ENCODE measurements around the gene PARVA. TPM values are rescaled to one million over a fixed set of nuclear protein-coding genes. Genes with fewer than 3 reads are reported as not detected.

The PARVA gene
- total and polyA plus RNA-seq, 4 donors = 3.1 to 11.7 (median 11.2) TPM

DNA sequence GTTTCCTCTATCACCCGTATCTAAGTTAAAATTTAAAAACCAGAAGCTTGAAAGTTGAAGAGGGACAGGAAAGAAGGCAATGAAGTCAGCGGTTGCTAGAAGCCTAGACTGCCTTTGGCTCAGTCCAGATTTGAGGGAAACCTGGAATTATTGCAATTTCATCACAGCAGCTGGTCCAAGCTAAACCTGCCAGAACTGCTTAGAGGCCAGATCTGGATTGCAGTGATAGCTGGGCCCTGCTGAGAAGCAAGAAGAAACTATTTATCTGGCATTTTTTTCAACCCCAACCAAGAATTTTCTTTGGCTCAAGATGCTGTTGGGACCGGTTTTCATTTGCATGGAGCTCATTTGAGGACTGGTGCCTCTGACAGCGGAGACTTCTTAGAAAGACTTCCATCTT lies 175.3 kb downstream of the PARVA start:
- Histone ChIP-seq H3K4me1 (ENCODE audit: control insufficient read depth in 4 of 4, insufficient read depth in 4 of 4, low read length in 3 of 4) (no peaks in the 10 kb centered on the region), H3K36me3 (ENCODE audit: control insufficient read depth in 4 of 4, insufficient read depth in 3 of 4, low read depth in 1 of 4, low read length in 3 of 4) (no peaks in the 10 kb centered on the region), H3K9ac (ENCODE audit: low read depth in 1 of 2, low read length in 2 of 2) (no peak overlapping the region), H3K27me3 (ENCODE audit: control insufficient read depth in 4 of 4, insufficient read depth in 4 of 4, low read length in 3 of 4) (no peaks in the 10 kb centered on the region), H3K4me3 (ENCODE audit: low read depth in 1 of 3, low read length in 3 of 3) (no peak overlapping the region), H3K9me3 (ENCODE audit: control insufficient read depth in 4 of 4, low read length in 3 of 4) (peaks cover 0 to 3% (median 0%) of the 10 kb centered on the region in 4 donors), H3K27ac (ENCODE audit: low read depth in 1 of 2, low read length in 2 of 2) (no peak overlapping the region)
- TF ChIP-seq JUND (IDR thresholded peaks at IDR 0.05) = no peak
- TF ChIP-seq, protein P1, sequence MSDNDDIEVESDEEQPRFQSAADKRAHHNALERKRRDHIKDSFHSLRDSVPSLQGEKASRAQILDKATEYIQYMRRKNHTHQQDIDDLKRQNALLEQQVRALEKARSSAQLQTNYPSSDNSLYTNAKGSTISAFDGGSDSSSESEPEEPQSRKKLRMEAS (IDR thresholded peaks at IDR 0.05) = no peak
- TF ChIP-seq HNF4G (IDR thresholded peaks at IDR 0.05) = no peak
- no peak for TF ChIP-seq YY1 (IDR thresholded peaks at IDR 0.05)
- no peak for TF ChIP-seq GABPA (IDR thresholded peaks at IDR 0.05 in 1 of 2, conservative IDR thresholded peaks at IDR 0.05 in 1 of 2)
- no peak for TF ChIP-seq RAD21 (IDR thresholded peaks at IDR 0.05)
- TF ChIP-seq REST (IDR thresholded peaks at IDR 0.05) = no peak
- TF ChIP-seq SP1 (IDR thresholded peaks at IDR 0.05) = no peak
- TF ChIP-seq EGR1 (IDR thresholded peaks at IDR 0.05; ENCODE audit: low read depth in 2 of 2) = no peak
- no peak for DNase-seq (ENCODE audit: low spot score)
- WGBS = 91% methylated on average over 4 of the region's 4 CpGs

GRCh38 chr11:12554122-12554521 lies 176.8 kb downstream of the PARVA start:
- H3K27ac ChIP-seq (ENCODE audit: low read depth in 1 of 2, low read length in 2 of 2) = no peak overlapping the region
- no peak overlapping the region for H3K9ac ChIP-seq (ENCODE audit: low read depth in 1 of 2, low read length in 2 of 2)
- no peak overlapping the region for H3K4me3 ChIP-seq (ENCODE audit: low read depth in 1 of 3, low read length in 3 of 3)
- H3K9me3 ChIP-seq (ENCODE audit: control insufficient read depth in 4 of 4, low read length in 3 of 4) = peaks cover 0 to 3% (median 0%) of the 10 kb centered on the region in 4 donors
- no peaks in the 10 kb centered on the region for H3K27me3 ChIP-seq (ENCODE audit: control insufficient read depth in 4 of 4, insufficient read depth in 4 of 4, low read length in 3 of 4)
- H3K4me1 ChIP-seq (ENCODE audit: control insufficient read depth in 4 of 4, insufficient read depth in 4 of 4, low read length in 3 of 4) = no peaks in the 10 kb centered on the region
- TF ChIP-seq TAF1 (conservative IDR thresholded peaks at IDR 0.05) (no peak), SP1 (IDR thresholded peaks at IDR 0.05) (no peak), RAD21 (IDR thresholded peaks at IDR 0.05) (no peak), JUND (IDR thresholded peaks at IDR 0.05) (no peak), HNF4A (conservative IDR thresholded peaks at IDR 0.05) (no peak), REST (IDR thresholded peaks at IDR 0.05) (no peak), FOXA2 (IDR thresholded peaks at IDR 0.05) (no peak), FOXA1 (IDR thresholded peaks at IDR 0.05) (no peak), GABPA (IDR thresholded peaks at IDR 0.05 in 1 of 2, conservative IDR thresholded peaks at IDR 0.05 in 1 of 2) (no peak), YY1 (IDR thresholded peaks at IDR 0.05) (no peak), RXRA (IDR thresholded peaks at IDR 0.05) (no peak)
- TF ChIP-seq, protein P2, sequence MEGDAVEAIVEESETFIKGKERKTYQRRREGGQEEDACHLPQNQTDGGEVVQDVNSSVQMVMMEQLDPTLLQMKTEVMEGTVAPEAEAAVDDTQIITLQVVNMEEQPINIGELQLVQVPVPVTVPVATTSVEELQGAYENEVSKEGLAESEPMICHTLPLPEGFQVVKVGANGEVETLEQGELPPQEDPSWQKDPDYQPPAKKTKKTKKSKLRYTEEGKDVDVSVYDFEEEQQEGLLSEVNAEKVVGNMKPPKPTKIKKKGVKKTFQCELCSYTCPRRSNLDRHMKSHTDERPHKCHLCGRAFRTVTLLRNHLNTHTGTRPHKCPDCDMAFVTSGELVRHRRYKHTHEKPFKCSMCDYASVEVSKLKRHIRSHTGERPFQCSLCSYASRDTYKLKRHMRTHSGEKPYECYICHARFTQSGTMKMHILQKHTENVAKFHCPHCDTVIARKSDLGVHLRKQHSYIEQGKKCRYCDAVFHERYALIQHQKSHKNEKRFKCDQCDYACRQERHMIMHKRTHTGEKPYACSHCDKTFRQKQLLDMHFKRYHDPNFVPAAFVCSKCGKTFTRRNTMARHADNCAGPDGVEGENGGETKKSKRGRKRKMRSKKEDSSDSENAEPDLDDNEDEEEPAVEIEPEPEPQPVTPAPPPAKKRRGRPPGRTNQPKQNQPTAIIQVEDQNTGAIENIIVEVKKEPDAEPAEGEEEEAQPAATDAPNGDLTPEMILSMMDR (IDR thresholded peaks at IDR 0.05; ENCODE audit: low read depth, low read length, missing input control) = no peak
- TF ChIP-seq, protein P1 (IDR thresholded peaks at IDR 0.05) = no peak
- TF ChIP-seq, protein P3, sequence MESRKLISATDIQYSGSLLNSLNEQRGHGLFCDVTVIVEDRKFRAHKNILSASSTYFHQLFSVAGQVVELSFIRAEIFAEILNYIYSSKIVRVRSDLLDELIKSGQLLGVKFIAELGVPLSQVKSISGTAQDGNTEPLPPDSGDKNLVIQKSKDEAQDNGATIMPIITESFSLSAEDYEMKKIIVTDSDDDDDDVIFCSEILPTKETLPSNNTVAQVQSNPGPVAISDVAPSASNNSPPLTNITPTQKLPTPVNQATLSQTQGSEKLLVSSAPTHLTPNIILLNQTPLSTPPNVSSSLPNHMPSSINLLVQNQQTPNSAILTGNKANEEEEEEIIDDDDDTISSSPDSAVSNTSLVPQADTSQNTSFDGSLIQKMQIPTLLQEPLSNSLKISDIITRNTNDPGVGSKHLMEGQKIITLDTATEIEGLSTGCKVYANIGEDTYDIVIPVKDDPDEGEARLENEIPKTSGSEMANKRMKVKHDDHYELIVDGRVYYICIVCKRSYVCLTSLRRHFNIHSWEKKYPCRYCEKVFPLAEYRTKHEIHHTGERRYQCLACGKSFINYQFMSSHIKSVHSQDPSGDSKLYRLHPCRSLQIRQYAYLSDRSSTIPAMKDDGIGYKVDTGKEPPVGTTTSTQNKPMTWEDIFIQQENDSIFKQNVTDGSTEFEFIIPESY (IDR thresholded peaks at IDR 0.05) = no peak
- H3K36me3 ChIP-seq (ENCODE audit: control insufficient read depth in 4 of 4, insufficient read depth in 3 of 4, low read depth in 1 of 4, low read length in 3 of 4) = no peaks in the 10 kb centered on the region
- no peak for DNase-seq (ENCODE audit: low spot score)
- 0% methylated on average over 1 of the region's 1 CpG for WGBS

All from liver (tissue), 9 donors.